HEK293 (cell line): ENCODE measurements around the gene RFNG.

Experiments
- CTCF ChIA-PET: fragments of 350-600 bp; formaldehyde crosslinking; extraction: SDS; loops from one replicate; lab custom pipeline; 2021; ENCODE audit warnings: antibody characterized with exemption; lab: Yijun Ruan, JAX
- POLR2A ChIA-PET: fragments of 300-600 bp; formaldehyde crosslinking; extraction: SDS; loops from one replicate; lab custom pipeline; 2020; ENCODE audit warnings: antibody characterized with exemption, inconsistent platforms; lab: Yijun Ruan, JAX
- H3K27ac ChIP-seq: fragments of 200-500 bp; sonication (Bioruptor generic); 2 replicates; pipeline ENCODE4 v1.5.1; 2014; ENCODE audit warnings: low read depth, low read length, control low read depth, inconsistent platforms; ENCODE audit errors: extremely low read depth
- H3K36me3 ChIP-seq, 2 experiments: fragments of 200-500 bp in 1 of 2; sonication (Bioruptor generic) in 1 of 2; 1 replicate in 1 of 2; 2 replicates in 1 of 2; pipeline ENCODE4 v1.5.1; 2014 to 2017; ENCODE audit warnings: inconsistent platforms in 2 of 2, low read length in 2 of 2; ENCODE audit not compliant: control insufficient read depth in 2 of 2, insufficient read depth in 1 of 2
- H3K4me1 ChIP-seq: fragments of 200-500 bp; sonication (Bioruptor generic); 2 replicates; pipeline ENCODE4 v1.5.1; 2014; ENCODE audit warnings: mild to moderate bottlenecking, low read length, inconsistent platforms; ENCODE audit not compliant: control insufficient read depth, insufficient read depth
- H3K4me3 ChIP-seq: 2 replicates; pipeline ENCODE4 v1.5.1; 2011; ENCODE audit warnings: low read depth, mild to moderate bottlenecking, control low read depth, low read length, moderate library complexity
- H3K9me3 ChIP-seq: fragments of 200-500 bp; sonication (Bioruptor generic); 2 replicates; pipeline ENCODE4 v1.5.1; 2014; ENCODE audit warnings: low read depth, low read length, inconsistent platforms; ENCODE audit not compliant: control insufficient read depth, insufficient read depth
- BCL11B ChIP-seq: fragments of 450-650 bp; formaldehyde crosslinking; IDR thresholded peaks from 2 replicates; pipeline ENCODE4 v1.5.1; 2016; ENCODE audit warnings: low read depth, missing biosample characterization, missing genetic modification characterization
- FEZF1 ChIP-seq: fragments of 450-650 bp; formaldehyde crosslinking; IDR thresholded peaks from 2 replicates; pipeline ENCODE4 v1.5.1; 2016; ENCODE audit warnings: missing biosample characterization, missing genetic modification characterization
- IKZF3 ChIP-seq: fragments of 450-650 bp; IDR thresholded peaks from 2 replicates; pipeline ENCODE4 v1.5.0; 2018; ENCODE audit warnings: missing biosample characterization, mild to moderate bottlenecking, missing genetic modification characterization, moderate library complexity
- SP2 ChIP-seq: fragments of 450-650 bp; formaldehyde crosslinking; IDR thresholded peaks from 2 replicates; pipeline ENCODE4 v1.5.1; 2016; ENCODE audit warnings: missing biosample characterization, missing genetic modification characterization
- ZBTB10 ChIP-seq: fragments of 450-650 bp; formaldehyde crosslinking; IDR thresholded peaks from 2 replicates; pipeline ENCODE4 v1.5.1; 2016; ENCODE audit warnings: missing biosample characterization, missing genetic modification characterization
- ZFHX2 ChIP-seq: fragments of 450-650 bp; formaldehyde crosslinking; conservative IDR thresholded peaks from 2 replicates; pipeline ENCODE4 v1.5.1; 2016; ENCODE audit warnings: missing biosample characterization, missing genetic modification characterization
- ZIC2 ChIP-seq: fragments of 450-650 bp; formaldehyde crosslinking; IDR thresholded peaks from 2 replicates; pipeline ENCODE4 v1.5.1; 2016; ENCODE audit warnings: missing biosample characterization, missing genetic modification characterization
- ZNF239 ChIP-seq: fragments of 450-650 bp; formaldehyde crosslinking; IDR thresholded peaks from 2 replicates; pipeline ENCODE4 v1.5.1; 2016; ENCODE audit warnings: missing biosample characterization, missing genetic modification characterization
- ZNF24 ChIP-seq: fragments of 450-650 bp; formaldehyde crosslinking; IDR thresholded peaks from 2 replicates; pipeline ENCODE4 v1.5.1; 2016; ENCODE audit warnings: missing biosample characterization, missing genetic modification characterization
- ZNF266 ChIP-seq: fragments of 450-650 bp; formaldehyde crosslinking; IDR thresholded peaks from 2 replicates; pipeline ENCODE4 v1.5.1; 2016; ENCODE audit warnings: missing biosample characterization, missing genetic modification characterization, low read depth
- ZNF341 ChIP-seq: fragments of 450-650 bp; formaldehyde crosslinking; IDR thresholded peaks from 2 replicates; pipeline ENCODE4; 2016; ENCODE audit warnings: low read depth, missing biosample characterization, missing genetic modification characterization
- ZNF350 ChIP-seq: fragments of 450-650 bp; formaldehyde crosslinking; IDR thresholded peaks from 2 replicates; pipeline ENCODE4 v1.5.0; 2017; ENCODE audit warnings: missing biosample characterization, mild to moderate bottlenecking, missing genetic modification characterization
- ZNF423 ChIP-seq: fragments of 450-650 bp; formaldehyde crosslinking; IDR thresholded peaks from 2 replicates; pipeline ENCODE4 v1.5.1; 2016; ENCODE audit warnings: missing biosample characterization, missing genetic modification characterization
- ZNF473 ChIP-seq: fragments of 450-650 bp; formaldehyde crosslinking; IDR thresholded peaks from 2 replicates; pipeline ENCODE4 v1.5.1; 2017; ENCODE audit warnings: missing biosample characterization, missing genetic modification characterization
- ZNF548 ChIP-seq: fragments of 450-650 bp; formaldehyde crosslinking; IDR thresholded peaks from 2 replicates; pipeline ENCODE4 v1.5.1; 2016; ENCODE audit warnings: missing biosample characterization, missing genetic modification characterization
- ZNF624 ChIP-seq: fragments of 450-650 bp; formaldehyde crosslinking; IDR thresholded peaks from 2 replicates; pipeline ENCODE4 v1.5.1; 2017; ENCODE audit warnings: missing biosample characterization, missing genetic modification characterization
- ZNF658 ChIP-seq: fragments of 450-650 bp; formaldehyde crosslinking; IDR thresholded peaks from 2 replicates; pipeline ENCODE4; 2016; ENCODE audit warnings: missing biosample characterization, missing genetic modification characterization
- ZNF792 ChIP-seq: fragments of 450-650 bp; formaldehyde crosslinking; IDR thresholded peaks from 2 replicates; pipeline ENCODE4 v1.5.1; 2016; ENCODE audit warnings: missing biosample characterization, missing genetic modification characterization
- TF ChIP-seq, protein P1 (sequence below): fragments of 450-650 bp; formaldehyde crosslinking; IDR thresholded peaks from 2 replicates; pipeline ENCODE4 v1.5.1; 2016; ENCODE audit warnings: missing biosample characterization, missing genetic modification characterization, borderline replicate concordance
- TF ChIP-seq, protein P2 (sequence below): fragments of 450-650 bp; formaldehyde crosslinking; IDR thresholded peaks from 2 replicates; pipeline ENCODE4 v1.5.0; 2017; ENCODE audit warnings: missing biosample characterization, missing genetic modification characterization, borderline replicate concordance

The RFNG gene

GRCh38 chr17:82055023-82055964 is 3.7 kb upstream of the RFNG start (continued):
- TF ChIP-seq IKZF3 = 0 out of 2 replicates have a peak, but pooled peaks have one; percentile 37
- TF ChIP-seq ZNF473 (tag by site-specific recombination) = no peak
- no peak for TF ChIP-seq ZNF624
- no peak for TF ChIP-seq ZNF341 (tag by site-specific recombination)
- peak; percentile 86 for TF ChIP-seq ZFHX2 (tag by site-specific recombination)
- TF ChIP-seq ZNF658 = no peak
- TF ChIP-seq, protein P1, sequence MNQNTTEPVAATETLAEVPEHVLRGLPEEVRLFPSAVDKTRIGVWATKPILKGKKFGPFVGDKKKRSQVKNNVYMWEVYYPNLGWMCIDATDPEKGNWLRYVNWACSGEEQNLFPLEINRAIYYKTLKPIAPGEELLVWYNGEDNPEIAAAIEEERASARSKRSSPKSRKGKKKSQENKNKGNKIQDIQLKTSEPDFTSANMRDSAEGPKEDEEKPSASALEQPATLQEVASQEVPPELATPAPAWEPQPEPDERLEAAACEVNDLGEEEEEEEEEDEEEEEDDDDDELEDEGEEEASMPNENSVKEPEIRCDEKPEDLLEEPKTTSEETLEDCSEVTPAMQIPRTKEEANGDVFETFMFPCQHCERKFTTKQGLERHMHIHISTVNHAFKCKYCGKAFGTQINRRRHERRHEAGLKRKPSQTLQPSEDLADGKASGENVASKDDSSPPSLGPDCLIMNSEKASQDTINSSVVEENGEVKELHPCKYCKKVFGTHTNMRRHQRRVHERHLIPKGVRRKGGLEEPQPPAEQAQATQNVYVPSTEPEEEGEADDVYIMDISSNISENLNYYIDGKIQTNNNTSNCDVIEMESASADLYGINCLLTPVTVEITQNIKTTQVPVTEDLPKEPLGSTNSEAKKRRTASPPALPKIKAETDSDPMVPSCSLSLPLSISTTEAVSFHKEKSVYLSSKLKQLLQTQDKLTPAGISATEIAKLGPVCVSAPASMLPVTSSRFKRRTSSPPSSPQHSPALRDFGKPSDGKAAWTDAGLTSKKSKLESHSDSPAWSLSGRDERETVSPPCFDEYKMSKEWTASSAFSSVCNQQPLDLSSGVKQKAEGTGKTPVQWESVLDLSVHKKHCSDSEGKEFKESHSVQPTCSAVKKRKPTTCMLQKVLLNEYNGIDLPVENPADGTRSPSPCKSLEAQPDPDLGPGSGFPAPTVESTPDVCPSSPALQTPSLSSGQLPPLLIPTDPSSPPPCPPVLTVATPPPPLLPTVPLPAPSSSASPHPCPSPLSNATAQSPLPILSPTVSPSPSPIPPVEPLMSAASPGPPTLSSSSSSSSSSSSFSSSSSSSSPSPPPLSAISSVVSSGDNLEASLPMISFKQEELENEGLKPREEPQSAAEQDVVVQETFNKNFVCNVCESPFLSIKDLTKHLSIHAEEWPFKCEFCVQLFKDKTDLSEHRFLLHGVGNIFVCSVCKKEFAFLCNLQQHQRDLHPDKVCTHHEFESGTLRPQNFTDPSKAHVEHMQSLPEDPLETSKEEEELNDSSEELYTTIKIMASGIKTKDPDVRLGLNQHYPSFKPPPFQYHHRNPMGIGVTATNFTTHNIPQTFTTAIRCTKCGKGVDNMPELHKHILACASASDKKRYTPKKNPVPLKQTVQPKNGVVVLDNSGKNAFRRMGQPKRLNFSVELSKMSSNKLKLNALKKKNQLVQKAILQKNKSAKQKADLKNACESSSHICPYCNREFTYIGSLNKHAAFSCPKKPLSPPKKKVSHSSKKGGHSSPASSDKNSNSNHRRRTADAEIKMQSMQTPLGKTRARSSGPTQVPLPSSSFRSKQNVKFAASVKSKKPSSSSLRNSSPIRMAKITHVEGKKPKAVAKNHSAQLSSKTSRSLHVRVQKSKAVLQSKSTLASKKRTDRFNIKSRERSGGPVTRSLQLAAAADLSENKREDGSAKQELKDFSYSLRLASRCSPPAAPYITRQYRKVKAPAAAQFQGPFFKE (tag by site-specific recombination) = no peak
- TF ChIP-seq ZNF350 (tag by site-specific recombination) = no peak
- TF ChIP-seq ZNF24 (tag by site-specific recombination) = no peak
- no peak for TF ChIP-seq ZNF548 (tag by site-specific recombination)
- no peak for TF ChIP-seq ZNF792 (tag by site-specific recombination)
- TF ChIP-seq SP2 = no peak
- TF ChIP-seq ZNF423 (tag by site-specific recombination) = peak; percentile 80; the same call in 1 of the 2 replicates
- peak; percentile 74 for TF ChIP-seq ZIC2
- 0 out of 2 replicates have a peak, but pooled peaks have one; percentile 11 for TF ChIP-seq FEZF1 (tag by site-specific recombination)

DNA sequence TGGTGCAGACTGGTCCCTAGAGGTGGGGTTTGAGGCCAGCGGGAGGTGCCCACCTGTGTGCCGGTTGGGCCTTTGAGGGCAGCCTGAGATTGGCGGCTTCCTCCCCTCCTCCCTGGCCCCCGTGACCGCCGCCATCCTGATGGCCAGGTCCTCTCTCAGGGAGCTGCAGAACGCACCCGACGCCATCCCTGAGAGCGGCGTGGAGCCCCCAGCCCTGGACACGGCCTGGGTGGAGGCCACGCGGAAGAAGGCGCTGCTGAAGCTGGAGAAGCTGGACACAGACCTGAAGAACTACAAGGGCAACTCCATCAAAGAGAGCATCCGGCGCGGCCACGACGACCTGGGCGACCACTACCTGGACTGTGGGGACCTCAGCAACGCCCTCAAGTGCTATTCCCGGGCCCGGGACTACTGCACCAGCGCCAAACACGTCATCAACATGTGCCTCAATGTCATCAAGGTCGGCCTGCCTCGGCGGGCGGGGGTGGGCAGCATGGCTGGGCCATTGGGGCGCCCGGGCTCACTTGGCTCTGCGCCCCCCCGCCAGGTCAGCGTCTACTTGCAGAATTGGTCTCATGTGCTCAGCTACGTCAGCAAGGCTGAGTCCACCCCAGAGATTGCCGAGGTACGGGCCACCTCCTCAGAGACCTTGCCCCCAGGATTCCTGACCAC is 2.9 kb upstream of the RFNG start:
- Histone ChIP-seq H3K27ac (peak overlapping the region; percentile 36; the same call in 1 of the 2 replicates), H3K4me1 (peaks cover 7% of the 10 kb centered on the region), H3K9me3 (no peaks in the 10 kb centered on the region), H3K36me3 (peaks cover 0 to 78% of the 10 kb centered on the region in 2 experiments; a peak in 2 of 3 replicates), H3K4me3 (no peak overlapping the region)
- POLR2A ChIA-PET = interaction anchor here (2.1 to 14.2 kb wide), 4 partner anchors 10 to 31 kb away, joined by 4 to 96 read pairs (median 38); partner anchors contain the start of genes CENPX, DCXR, LRRC45 and RAC3
- CTCF ChIA-PET = interaction anchor here (0.7 to 1.8 kb wide), 3 partner anchors 17 to 28 kb away, joined by 3 to 8 read pairs (median 5); partner anchors contain the start of gene DCXR
- no peak for TF ChIP-seq ZBTB10 (tag by site-specific recombination)
- TF ChIP-seq, protein P2, sequence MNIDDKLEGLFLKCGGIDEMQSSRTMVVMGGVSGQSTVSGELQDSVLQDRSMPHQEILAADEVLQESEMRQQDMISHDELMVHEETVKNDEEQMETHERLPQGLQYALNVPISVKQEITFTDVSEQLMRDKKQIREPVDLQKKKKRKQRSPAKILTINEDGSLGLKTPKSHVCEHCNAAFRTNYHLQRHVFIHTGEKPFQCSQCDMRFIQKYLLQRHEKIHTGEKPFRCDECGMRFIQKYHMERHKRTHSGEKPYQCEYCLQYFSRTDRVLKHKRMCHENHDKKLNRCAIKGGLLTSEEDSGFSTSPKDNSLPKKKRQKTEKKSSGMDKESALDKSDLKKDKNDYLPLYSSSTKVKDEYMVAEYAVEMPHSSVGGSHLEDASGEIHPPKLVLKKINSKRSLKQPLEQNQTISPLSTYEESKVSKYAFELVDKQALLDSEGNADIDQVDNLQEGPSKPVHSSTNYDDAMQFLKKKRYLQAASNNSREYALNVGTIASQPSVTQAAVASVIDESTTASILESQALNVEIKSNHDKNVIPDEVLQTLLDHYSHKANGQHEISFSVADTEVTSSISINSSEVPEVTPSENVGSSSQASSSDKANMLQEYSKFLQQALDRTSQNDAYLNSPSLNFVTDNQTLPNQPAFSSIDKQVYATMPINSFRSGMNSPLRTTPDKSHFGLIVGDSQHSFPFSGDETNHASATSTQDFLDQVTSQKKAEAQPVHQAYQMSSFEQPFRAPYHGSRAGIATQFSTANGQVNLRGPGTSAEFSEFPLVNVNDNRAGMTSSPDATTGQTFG (tag by site-specific recombination) = no peak
- TF ChIP-seq BCL11B (tag by site-specific recombination) = no peak
- no peak for TF ChIP-seq ZNF239 (tag by site-specific recombination)
- no peak for TF ChIP-seq ZIC2
- no peak for TF ChIP-seq ZNF266 (tag by site-specific recombination)
